Keratinocyte (primary cell): ENCODE measurements around the gene CXCR4. TPM values are rescaled to one million over a fixed set of nuclear protein-coding genes. Genes with fewer than 3 reads are reported as not detected.

ENCODE experiments used
- DNase-seq: peaks from one replicate; pipeline ENCODE4 v3.0.0-alpha.2; 2011; ENCODE audit warnings: low read depth, missing footprints, low spot score
- FAIRE-seq: peaks from 2 replicates; lab custom pipeline; 2011; peaks lifted over from hg19 to GRCh38; lab: Jason Lieb, UNC
- H2AFZ ChIP-seq: 2 replicates; pipeline ENCODE4 v1.6.0; 2012; ENCODE audit warnings: low read length, control low read depth, inconsistent platforms; ENCODE audit not compliant: control insufficient read depth
- H3K27ac ChIP-seq: 2 replicates; pipeline ENCODE4 v1.5.1; 2011; ENCODE audit warnings: low read length; ENCODE audit not compliant: control insufficient read depth, insufficient read depth
- H3K27me3 ChIP-seq: 3 replicates; pipeline ENCODE4 v1.6.0; 2011; ENCODE audit warnings: low read length; ENCODE audit not compliant: control insufficient read depth, insufficient read depth; ENCODE audit errors: extremely low read depth
- H3K36me3 ChIP-seq, 2 experiments: 2 replicates in 1 of 2; 3 replicates in 1 of 2; pipeline ENCODE4 v1.5.1; 2011; ENCODE audit warnings: low read length in 2 of 2, mild to moderate bottlenecking in 1 of 2; ENCODE audit not compliant: control insufficient read depth in 2 of 2, insufficient read depth in 2 of 2; ENCODE audit errors: extremely low read depth in 1 of 2
- H3K4me1 ChIP-seq: 3 replicates; pipeline ENCODE4 v1.5.1; 2011; ENCODE audit warnings: low read length; ENCODE audit not compliant: control insufficient read depth, insufficient read depth; ENCODE audit errors: extremely low read depth
- H3K4me2 ChIP-seq: 3 replicates; pipeline ENCODE4 v1.6.0; 2011; ENCODE audit warnings: low read depth, low read length; ENCODE audit not compliant: control insufficient read depth, insufficient read depth; ENCODE audit errors: extremely low read depth
- H3K4me3 ChIP-seq, 3 experiments: fragments of 200-600 bp in 1 of 3; sonication (generic) in 1 of 3; 2 replicates in 2 of 3; 3 replicates in 1 of 3; pipeline ENCODE4 v1.5.1; 2011 to 2016; ENCODE audit warnings: low read length in 3 of 3, mild to moderate bottlenecking in 3 of 3, control low read depth in 2 of 3, inconsistent platforms in 1 of 3, low read depth in 1 of 3, mixed read lengths in 1 of 3, mixed run types in 1 of 3, moderate library complexity in 1 of 3; ENCODE audit not compliant: control insufficient read depth in 2 of 3, insufficient read depth in 2 of 3; ENCODE audit errors: extremely low read depth in 1 of 3
- H3K79me2 ChIP-seq: 2 replicates; pipeline ENCODE4 v1.6.0; 2012; ENCODE audit warnings: low read length; ENCODE audit not compliant: control insufficient read depth, insufficient read depth
- H3K9ac ChIP-seq: 3 replicates; pipeline ENCODE4 v1.6.0; 2011; ENCODE audit warnings: low read length; ENCODE audit not compliant: control insufficient read depth, insufficient read depth; ENCODE audit errors: extremely low read depth
- H3K9me1 ChIP-seq: 3 replicates; pipeline ENCODE4 v1.6.0; 2011; ENCODE audit warnings: low read length; ENCODE audit not compliant: control insufficient read depth, insufficient read depth; ENCODE audit errors: extremely low read depth
- H3K9me3 ChIP-seq: 2 replicates; pipeline ENCODE4 v1.5.1; 2012; ENCODE audit warnings: low read depth, low read length; ENCODE audit not compliant: control insufficient read depth
- H4K20me1 ChIP-seq: 3 replicates; pipeline ENCODE4 v1.6.0; 2011; ENCODE audit warnings: low read length; ENCODE audit not compliant: control insufficient read depth, insufficient read depth; ENCODE audit errors: extremely low read depth
- CTCF ChIP-seq, 3 experiments: IDR thresholded peaks in 1 of 3; conservative IDR thresholded peaks in 1 of 3; optimal IDR thresholded peaks in 1 of 3; 2 replicates in 2 of 3; 3 replicates in 1 of 3; pipeline versions ENCODE3 to v1.5.1; 2011; ENCODE audit warnings: low read length in 3 of 3, mild to moderate bottlenecking in 3 of 3, moderate library complexity in 2 of 3, control low read depth in 1 of 3, inconsistent platforms in 1 of 3; ENCODE audit not compliant: insufficient read depth in 2 of 3; ENCODE audit errors: extremely low read depth in 1 of 3
- EZH2 ChIP-seq: IDR thresholded peaks from one replicate; pipeline ENCODE4 v1.6.1; 2012; ENCODE audit warnings: inconsistent platforms, mild to moderate bottlenecking, low read length, moderate library complexity
- dilution Hi-C: fragments of 300-500 bp; cut with MboI; formaldehyde crosslinking; loops from one replicate; pipeline ENCODE4 v1.7.0; 2020; ENCODE audit warnings: low sequenced_read_pairs; ENCODE audit not compliant: extremely low pct_ligation_motif_present
- polyA plus RNA-seq, 5 experiments: library from polyadenylated mRNA; depleted of rRNA in 3 of 5; stranded (reverse) in 3 of 5; stranded (forward) in 1 of 5; unstranded in 1 of 5; fragments of >200 nt; gene quantifications; 1 replicate in 1 of 5; 2 replicates in 3 of 5; 3 replicates in 1 of 5; pipeline versions ENCODE4 v1.2.1 to v1.2.3, GENCODE V29; 2011 to 2012; ENCODE audit warnings: missing spikeins in 2 of 5, low read depth in 1 of 5, low replicate concordance in 1 of 5

Gene CXCR4
- polyA plus RNA-seq, 1 donor (not counting 4 experiments of a cell fraction or from before 2014, with no cell fraction given), result 0.08 TPM

GRCh38 chr2:136143603-136144451 is 25.9 kb upstream of the CXCR4 start:
- Histone ChIP-seq H2AFZ (no peak overlapping the region), H3K4me1 (no peaks in the 10 kb centered on the region), H3K4me3 (no peak overlapping the region), H3K27me3 (no peaks in the 10 kb centered on the region), H4K20me1 (no peaks in the 10 kb centered on the region), H3K79me2 (no peaks in the 10 kb centered on the region), H3K9me1 (no peaks in the 10 kb centered on the region), H3K36me3 (no peaks in the 10 kb centered on the region), H3K9ac (no peak overlapping the region), H3K9me3 (no peaks in the 10 kb centered on the region), H3K4me2 (no peak overlapping the region), H3K27ac (no peak overlapping the region)
- no peak for DNase-seq
- no peak for FAIRE-seq
- TF ChIP-seq CTCF (optimal IDR thresholded peaks at IDR 0.05 in 1 of 3, IDR thresholded peaks at IDR 0.05 in 1 of 3, conservative IDR thresholded peaks at IDR 0.05 in 1 of 3; ENCODE audit: extremely low read depth in 1 of 3, insufficient read depth in 2 of 3, low read length in 3 of 3) (no peak), EZH2 (no peak)
- dilution Hi-C loops, result no loop called here

GRCh38 chr2:136141510-136142149 is 23.7 kb upstream of the CXCR4 start:
- H3K9me1 ChIP-seq, result no peaks in the 10 kb centered on the region
- H3K4me1 ChIP-seq, result no peaks in the 10 kb centered on the region
- H2AFZ ChIP-seq, result no peak overlapping the region
- H3K79me2 ChIP-seq, result no peaks in the 10 kb centered on the region
- H3K27me3 ChIP-seq, result no peaks in the 10 kb centered on the region
- no peak for TF ChIP-seq EZH2
- dilution Hi-C loops, result no loop called here
- H3K4me2 ChIP-seq, result no peak overlapping the region
- no peaks in the 10 kb centered on the region for H3K36me3 ChIP-seq
- no peak overlapping the region for H3K27ac ChIP-seq
- H3K4me3 ChIP-seq, result no peak overlapping the region
- H4K20me1 ChIP-seq, result no peaks in the 10 kb centered on the region
- no peak overlapping the region for H3K9ac ChIP-seq
- FAIRE-seq, result no peak
- no peak for DNase-seq
- H3K9me3 ChIP-seq, result no peaks in the 10 kb centered on the region
